Breast epithelium (tissue), 4 donors: ENCODE measurements around the gene MYO15A. TPM values are rescaled to one million over a fixed set of nuclear protein-coding genes. Genes with fewer than 3 reads are reported as not detected.

Experiments
- DNase-seq, 2 donors: peaks; one replicate each; pipeline ENCODE4 v3.0.0-alpha.2; 2019; ENCODE audit warnings: low spot score in 2 of 2
- H3K27ac ChIP-seq, 2 donors: fragments of 200-600 bp; sonication (generic) in 1 of 2; one replicate each; pipeline ENCODE4 v1.5.1; 2016 to 2019; ENCODE audit warnings: mild to moderate bottlenecking in 1 of 2
- H3K27me3 ChIP-seq, 2 donors: fragments of 200-600 bp; sonication (generic) in 1 of 2; one replicate each; pipeline versions ENCODE4 v1.5.1 to v1.6.0; 2017 to 2019; ENCODE audit warnings: control low read depth in 1 of 2, mild to moderate bottlenecking in 1 of 2
- H3K36me3 ChIP-seq: fragments of 200-600 bp; one replicate; pipeline ENCODE4 v1.5.1; 2019
- H3K4me1 ChIP-seq, 2 donors: fragments of 200-600 bp; sonication (generic); one replicate each; pipeline ENCODE4 v1.5.1; 2016 to 2019; ENCODE audit warnings: control low read depth in 1 of 2
- H3K4me3 ChIP-seq, 3 donors: fragments of 200-600 bp; sonication (generic); 1 replicate in 2 of 3; 2 replicates in 1 of 3; pipeline ENCODE4 v1.5.1; 2016 to 2019; ENCODE audit warnings: mild to moderate bottlenecking in 3 of 3, moderate library complexity in 2 of 3
- H3K9me3 ChIP-seq, 2 donors: fragments of 200-600 bp; sonication (generic) in 1 of 2; one replicate each; pipeline ENCODE4 v1.5.1; 2016 to 2019; ENCODE audit warnings: control low read depth in 1 of 2
- POLR2A ChIP-seq: fragments of 450-650 bp; IDR thresholded peaks from one replicate; pipeline ENCODE4 v1.6.1; 2016; ENCODE audit warnings: antibody characterized with exemption, mild to moderate bottlenecking, moderate library complexity
- POLR2AphosphoS5 ChIP-seq, 3 donors: sonication (generic); formaldehyde crosslinking; IDR thresholded peaks; one replicate each; pipeline ENCODE4 v1.6.1; 2017; ENCODE audit warnings: antibody characterized with exemption in 3 of 3
- intact Hi-C: fragments of 100-400 bp; cut with DNase I; formaldehyde crosslinking; loops from one replicate; pipeline ENCODE4 v1.15.1; 2023; ENCODE audit warnings: low total_unique reads
- total RNA-seq, 3 donors: library from RNA; depleted of rRNA; stranded (reverse); fragments of >200 nt; gene quantifications; one replicate each; pipeline ENCODE4 v1.1.0, GENCODE V29; 2016
- TF ChIP-seq, protein P1 (sequence below), 3 donors: fragments of 450-650 bp; IDR thresholded peaks; one replicate each; pipeline ENCODE4 v1.5.1; 2016 to 2017; ENCODE audit warnings: antibody characterized with exemption in 3 of 3, mild to moderate bottlenecking in 3 of 3, moderate library complexity in 3 of 3

MYO15A gene
- total RNA-seq, 3 donors from 2014 or later: 1.2 to 2.9 (median 2.2) TPM

DNA sequence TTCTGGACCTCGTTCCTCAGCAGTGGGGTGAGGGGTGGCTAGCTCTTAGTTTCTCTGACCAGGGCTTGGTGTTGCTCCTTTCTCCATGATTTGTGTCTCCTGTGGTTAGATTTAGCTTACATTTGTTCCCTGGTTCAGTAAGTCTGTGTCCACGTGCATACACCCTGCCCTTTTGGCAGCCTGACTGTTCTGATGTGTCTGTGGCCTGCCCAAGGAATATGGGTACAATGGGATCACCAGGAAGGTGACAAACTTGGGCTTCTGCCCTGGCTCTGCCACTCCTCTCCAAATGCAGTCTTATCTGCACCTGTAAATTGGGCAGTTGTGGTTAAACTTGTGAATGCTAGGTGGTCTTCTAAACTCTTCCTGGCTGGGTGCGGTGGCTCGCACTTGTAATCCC lies 92.6 kb downstream of the MYO15A start:
- H3K27me3 ChIP-seq: no peaks in the 10 kb centered on the region
- intact Hi-C loops: loop anchor here (2.0 to 10.0 kb wide), 2 partner anchors 22 to 366 kb away; partner anchors contain the start of gene SREBF1
- no peak overlapping the region for H3K4me3 ChIP-seq
- H3K36me3 ChIP-seq: no peaks in the 10 kb centered on the region
- no peaks in the 10 kb centered on the region for H3K9me3 ChIP-seq
- DNase-seq: no peak
- no peaks in the 10 kb centered on the region for H3K4me1 ChIP-seq
- TF ChIP-seq, protein P1, sequence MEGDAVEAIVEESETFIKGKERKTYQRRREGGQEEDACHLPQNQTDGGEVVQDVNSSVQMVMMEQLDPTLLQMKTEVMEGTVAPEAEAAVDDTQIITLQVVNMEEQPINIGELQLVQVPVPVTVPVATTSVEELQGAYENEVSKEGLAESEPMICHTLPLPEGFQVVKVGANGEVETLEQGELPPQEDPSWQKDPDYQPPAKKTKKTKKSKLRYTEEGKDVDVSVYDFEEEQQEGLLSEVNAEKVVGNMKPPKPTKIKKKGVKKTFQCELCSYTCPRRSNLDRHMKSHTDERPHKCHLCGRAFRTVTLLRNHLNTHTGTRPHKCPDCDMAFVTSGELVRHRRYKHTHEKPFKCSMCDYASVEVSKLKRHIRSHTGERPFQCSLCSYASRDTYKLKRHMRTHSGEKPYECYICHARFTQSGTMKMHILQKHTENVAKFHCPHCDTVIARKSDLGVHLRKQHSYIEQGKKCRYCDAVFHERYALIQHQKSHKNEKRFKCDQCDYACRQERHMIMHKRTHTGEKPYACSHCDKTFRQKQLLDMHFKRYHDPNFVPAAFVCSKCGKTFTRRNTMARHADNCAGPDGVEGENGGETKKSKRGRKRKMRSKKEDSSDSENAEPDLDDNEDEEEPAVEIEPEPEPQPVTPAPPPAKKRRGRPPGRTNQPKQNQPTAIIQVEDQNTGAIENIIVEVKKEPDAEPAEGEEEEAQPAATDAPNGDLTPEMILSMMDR (IDR thresholded peaks at IDR 0.05): no peak
- H3K27ac ChIP-seq: no peak overlapping the region

GRCh38 chr17:18203308-18203707 lies 94.8 kb downstream of the MYO15A start:
- H3K4me3 ChIP-seq: no peak overlapping the region
- no peaks in the 10 kb centered on the region for H3K4me1 ChIP-seq
- peaks cover 7% of the 10 kb centered on the region for H3K36me3 ChIP-seq
- no peak overlapping the region for H3K27ac ChIP-seq
- TF ChIP-seq POLR2A (no peak), POLR2AphosphoS5 (IDR thresholded peaks at IDR 0.05) (no peak)
- TF ChIP-seq, protein P1 (IDR thresholded peaks at IDR 0.05): no peak
- DNase-seq: no peak
- H3K9me3 ChIP-seq: no peaks in the 10 kb centered on the region
- intact Hi-C loops: loop anchor here (10.0 kb wide), 1 partner anchor 369 kb away; the partner anchor contains the start of gene SREBF1
- H3K27me3 ChIP-seq: no peaks in the 10 kb centered on the region

DNA sequence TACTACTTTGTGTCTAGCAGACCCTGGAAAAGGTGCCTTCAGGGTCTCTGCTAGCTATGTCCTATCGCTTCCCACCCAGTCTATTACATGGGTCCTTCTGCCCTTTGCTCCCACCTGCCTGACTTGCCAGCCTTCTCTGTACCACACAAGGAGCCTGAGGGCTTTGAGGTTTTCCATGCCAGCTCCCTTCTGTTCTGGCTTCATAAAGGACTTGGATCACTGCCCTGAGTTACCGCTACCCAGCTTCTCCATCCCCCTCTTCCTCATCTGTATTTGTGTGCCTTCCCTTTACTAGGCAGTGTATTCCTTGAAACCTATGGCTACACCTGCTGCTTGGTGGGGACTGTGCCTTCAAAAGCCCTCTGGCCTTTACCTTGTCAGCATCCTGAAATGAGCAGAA lies 97.3 kb downstream of the MYO15A start:
- Histone ChIP-seq H3K36me3 (peaks cover 14% of the 10 kb centered on the region), H3K27me3 (no peaks in the 10 kb centered on the region), H3K4me1 (no peaks in the 10 kb centered on the region), H3K27ac (no peak overlapping the region), H3K4me3 (no peak overlapping the region), H3K9me3 (no peaks in the 10 kb centered on the region)
- intact Hi-C loops: loop anchor here (10.0 kb wide), 1 partner anchor 371 kb away; the partner anchor contains the start of gene SREBF1
- no peak for TF ChIP-seq POLR2A
- TF ChIP-seq, protein P1 (IDR thresholded peaks at IDR 0.05): no peak
- no peak for TF ChIP-seq POLR2AphosphoS5 (IDR thresholded peaks at IDR 0.05)
- DNase-seq: no peak

- intact Hi-C loops: loop anchor here (10.0 kb wide), 1 partner anchor 372 kb away; the partner anchor contains the start of gene SREBF1
- Histone ChIP-seq H3K4me1 (no peaks in the 10 kb centered on the region), H3K36me3 (peaks cover 14% of the 10 kb centered on the region), H3K27me3 (no peaks in the 10 kb centered on the region), H3K9me3 (no peaks in the 10 kb centered on the region), H3K4me3 (no peak overlapping the region), H3K27ac (no peak overlapping the region)
- DNase-seq: no peak
- no peak for TF ChIP-seq POLR2A
- TF ChIP-seq, protein P1 (IDR thresholded peaks at IDR 0.05): no peak
- no peak for TF ChIP-seq POLR2AphosphoS5 (IDR thresholded peaks at IDR 0.05)
These were observed 98.4 kb downstream of the MYO15A start for GRCh38 chr17:18206962-18207361.

DNA sequence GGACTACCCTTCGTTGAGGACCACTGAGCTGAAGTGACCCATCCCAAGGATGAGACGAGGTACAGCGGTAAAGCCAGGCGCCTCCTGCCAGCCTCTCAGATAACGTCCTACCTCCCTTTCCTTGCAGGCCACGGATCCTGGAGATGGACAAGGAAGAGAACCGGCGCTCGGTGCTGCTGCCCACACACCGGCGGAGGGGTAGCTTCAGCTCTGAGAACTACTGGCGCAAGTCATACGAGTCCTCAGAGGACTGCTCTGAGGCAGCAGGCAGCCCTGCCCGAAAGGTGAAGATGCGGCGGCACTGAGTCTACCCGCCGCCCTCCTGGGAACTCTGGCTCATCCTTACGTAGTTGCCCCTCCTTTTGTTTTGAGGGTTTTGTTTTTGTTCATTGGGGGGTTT lies 99.5 kb downstream of the MYO15A start:
- intact Hi-C loops: loop anchor here (10.0 kb wide), 1 partner anchor 373 kb away; the partner anchor contains the start of gene SREBF1
- Histone ChIP-seq H3K27ac (no peak overlapping the region), H3K9me3 (no peaks in the 10 kb centered on the region)

More for the DNA sequence above, 99.5 kb downstream of the MYO15A start:
- Histone ChIP-seq H3K36me3 (peaks cover 14% of the 10 kb centered on the region), H3K27me3 (no peaks in the 10 kb centered on the region), H3K4me3 (no peak overlapping the region), H3K4me1 (no peaks in the 10 kb centered on the region)
- no peak for DNase-seq
- no peak for TF ChIP-seq POLR2AphosphoS5 (IDR thresholded peaks at IDR 0.05)
- no peak for TF ChIP-seq POLR2A
- TF ChIP-seq, protein P1 (IDR thresholded peaks at IDR 0.05): no peak
